Thoracic aorta (tissue), 2 donors: Measurements from ENCODE around the gene COL15A1. TPM values are rescaled to one million over a fixed set of nuclear protein-coding genes. Genes with fewer than 3 reads are reported as not detected.

Experiments
- ATAC-seq: fragments of 150-250 bp; one replicate; pipeline ENCODE4 v1.8.0; 2017; ENCODE audit warnings: low read depth; ENCODE audit not compliant: insufficient number of reproducible peaks, low FRiP score
- DNase-seq: peaks from one replicate; pipeline ENCODE4 v3.0.0-alpha.2; 2020; ENCODE audit warnings: low spot score
- H3K27ac ChIP-seq, 2 donors: fragments of 200-600 bp; sonication (generic); 1 replicate in 1 of 2; 2 replicates in 1 of 2; pipeline ENCODE4 v1.5.1; 2016; ENCODE audit warnings: mild to moderate bottlenecking in 2 of 2, moderate library complexity in 2 of 2
- H3K27me3 ChIP-seq: fragments of 200-600 bp; sonication (generic); replicated peaks from 2 replicates; pipeline ENCODE4 v1.6.0; 2016; ENCODE audit warnings: mild to moderate bottlenecking; ENCODE audit not compliant: insufficient read depth
- H3K36me3 ChIP-seq: fragments of 200-600 bp; sonication (generic); one replicate; pipeline ENCODE4 v1.5.1; 2016
- H3K4me1 ChIP-seq, 2 donors: fragments of 200-600 bp; sonication (generic); 1 replicate in 1 of 2; 2 replicates in 1 of 2; pipeline versions ENCODE4 v1.5.1 to v1.6.0; 2016; ENCODE audit warnings: low read depth in 2 of 2, mild to moderate bottlenecking in 1 of 2; ENCODE audit not compliant: control insufficient read depth in 1 of 2
- H3K4me3 ChIP-seq: fragments of 200-600 bp; sonication (generic); 2 replicates; pipeline ENCODE4 v1.5.1; 2016; ENCODE audit warnings: mild to moderate bottlenecking
- H3K9me3 ChIP-seq: fragments of 200-600 bp; sonication (generic); 2 replicates; pipeline ENCODE4 v1.5.1; 2016
- CTCF ChIP-seq: fragments of 200-600 bp; sonication (generic); IDR thresholded peaks from one replicate; pipeline ENCODE4 v1.5.1; 2019; ENCODE audit warnings: antibody characterized with exemption
- total RNA-seq, 2 donors: library from RNA; depleted of rRNA; stranded (reverse); fragments of >200 nt; gene quantifications; one replicate each; pipeline versions ENCODE4 v1.1.0 to v1.2.3, GENCODE V29; 2016

Gene COL15A1
- total RNA-seq, 2 donors from 2014 or later = 23.3 to 70.4 TPM

GRCh38 chr9:99050924-99051323 is 107.2 kb downstream of the COL15A1 start:
- Histone ChIP-seq H3K36me3 (no peaks in the 10 kb centered on the region), H3K9me3 (no peaks in the 10 kb centered on the region), H3K4me1 (no peaks in the 10 kb centered on the region), H3K27me3 (no peaks in the 10 kb centered on the region), H3K27ac (no peak overlapping the region), H3K4me3 (no peak overlapping the region)
- DNase-seq (no peak), ATAC-seq (no peak)
- TF ChIP-seq CTCF = no peak

GRCh38 chr9:99051406-99051805 is 107.7 kb downstream of the COL15A1 start:
- Histone ChIP-seq H3K4me3 (no peak overlapping the region), H3K4me1 (no peaks in the 10 kb centered on the region), H3K27me3 (no peaks in the 10 kb centered on the region), H3K36me3 (no peaks in the 10 kb centered on the region), H3K9me3 (no peaks in the 10 kb centered on the region), H3K27ac (no peak overlapping the region)
- TF ChIP-seq CTCF = no peak
- ATAC-seq = no peak
- no peak for DNase-seq

GRCh38 chr9:99051851-99052250 is 108.1 kb downstream of the COL15A1 start:
- DNase-seq (no peak), ATAC-seq (no peak)
- Histone ChIP-seq H3K27ac (no peak overlapping the region), H3K4me1 (no peaks in the 10 kb centered on the region), H3K27me3 (no peaks in the 10 kb centered on the region), H3K36me3 (no peaks in the 10 kb centered on the region), H3K9me3 (no peaks in the 10 kb centered on the region), H3K4me3 (no peak overlapping the region)
- no peak for TF ChIP-seq CTCF

GRCh38 chr9:99052815-99053715 is 109.4 kb downstream of the COL15A1 start:
- no peak for TF ChIP-seq CTCF
- ATAC-seq (no peak), DNase-seq (no peak)
- Histone ChIP-seq H3K4me1 (no peaks in the 10 kb centered on the region), H3K27me3 (no peaks in the 10 kb centered on the region), H3K36me3 (no peaks in the 10 kb centered on the region), H3K9me3 (no peaks in the 10 kb centered on the region), H3K27ac (no peak overlapping the region), H3K4me3 (no peak overlapping the region)

- H3K4me3 ChIP-seq = no peak overlapping the region
- no peaks in the 10 kb centered on the region for H3K9me3 ChIP-seq
- H3K27ac ChIP-seq = no peak overlapping the region
- H3K4me1 ChIP-seq = peaks cover 0 to 8% of the 10 kb centered on the region in 2 donors
- TF ChIP-seq CTCF = no peak
- no peaks in the 10 kb centered on the region for H3K27me3 ChIP-seq
- DNase-seq (no peak), ATAC-seq (no peak)
- no peaks in the 10 kb centered on the region for H3K36me3 ChIP-seq
Observed at GRCh38 chr9:99054581-99054980, 110.9 kb downstream of the COL15A1 start.
